Hepatocyte (in vitro differentiated cells): ENCODE measurements around the gene PAK5.

Experiments
- EZH2 ChIP-seq: fragments of 200-600 bp; sonication (generic); IDR thresholded peaks from 2 replicates; pipeline ENCODE4 v1.6.1; 2016; ENCODE audit warnings: antibody characterized with exemption, mild to moderate bottlenecking, borderline replicate concordance
- EZH2phosphoT487 ChIP-seq: fragments of 200-600 bp; sonication (generic); IDR thresholded peaks from one replicate; pipeline ENCODE4 v1.6.1; 2018; ENCODE audit warnings: antibody characterized with exemption, mild to moderate bottlenecking, low read depth, moderate library complexity; ENCODE audit not compliant: unreplicated experiment, severe bottlenecking
- TF ChIP-seq, protein P1 (sequence below): fragments of 200-600 bp; sonication (generic); IDR thresholded peaks from 2 replicates; pipeline ENCODE4 v1.5.1; 2016; ENCODE audit warnings: antibody characterized with exemption, mild to moderate bottlenecking; ENCODE audit not compliant: poor library complexity

- TF ChIP-seq, protein P1, sequence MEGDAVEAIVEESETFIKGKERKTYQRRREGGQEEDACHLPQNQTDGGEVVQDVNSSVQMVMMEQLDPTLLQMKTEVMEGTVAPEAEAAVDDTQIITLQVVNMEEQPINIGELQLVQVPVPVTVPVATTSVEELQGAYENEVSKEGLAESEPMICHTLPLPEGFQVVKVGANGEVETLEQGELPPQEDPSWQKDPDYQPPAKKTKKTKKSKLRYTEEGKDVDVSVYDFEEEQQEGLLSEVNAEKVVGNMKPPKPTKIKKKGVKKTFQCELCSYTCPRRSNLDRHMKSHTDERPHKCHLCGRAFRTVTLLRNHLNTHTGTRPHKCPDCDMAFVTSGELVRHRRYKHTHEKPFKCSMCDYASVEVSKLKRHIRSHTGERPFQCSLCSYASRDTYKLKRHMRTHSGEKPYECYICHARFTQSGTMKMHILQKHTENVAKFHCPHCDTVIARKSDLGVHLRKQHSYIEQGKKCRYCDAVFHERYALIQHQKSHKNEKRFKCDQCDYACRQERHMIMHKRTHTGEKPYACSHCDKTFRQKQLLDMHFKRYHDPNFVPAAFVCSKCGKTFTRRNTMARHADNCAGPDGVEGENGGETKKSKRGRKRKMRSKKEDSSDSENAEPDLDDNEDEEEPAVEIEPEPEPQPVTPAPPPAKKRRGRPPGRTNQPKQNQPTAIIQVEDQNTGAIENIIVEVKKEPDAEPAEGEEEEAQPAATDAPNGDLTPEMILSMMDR: no peak
- TF ChIP-seq EZH2 (peak; percentile 26), EZH2phosphoT487 (peak; percentile 41)
These were observed 329.6 kb downstream of the PAK5 start for GRCh38 chr20:9509246-9509645.
